Hematopoietic multipotent progenitor cell treated with erythropoietin and hydrocortisone succinate and interleukin-3 and kit ligand, for 8 days (in vitro differentiated cells): ENCODE measurements around the gene GRWD1.
"Not testable (repeated sequence)": the region's sequence is repeated elsewhere in the genome, so short reads cannot be mapped to it uniquely, and the experiment has no call there.

Source experiments
- DNase-seq: peaks from one replicate; pipeline ENCODE4 v3.0.0-alpha.2; 2015

The GRWD1 gene

GRCh38 chr19:48480558-48481500 lies 35.0 kb downstream of the GRWD1 start:
- DNase-seq: no peak

- DNase-seq: no peak
Measured at GRCh38 chr19:48481846-48482639, 36.3 kb downstream of the GRWD1 start.

- no peak for DNase-seq
Measured at GRCh38 chr19:48483301-48483700, 37.5 kb downstream of the GRWD1 start.

GRCh38 chr19:48484247-48484893 lies 38.6 kb downstream of the GRWD1 start:
- no peak for DNase-seq

GRCh38 chr19:48484931-48485612 lies 39.3 kb downstream of the GRWD1 start:
- DNase-seq: no peak

- DNase-seq: not testable (repeated sequence)
Measured at GRCh38 chr19:48486706-48487105, 40.9 kb downstream of the GRWD1 start.

GRCh38 chr19:48487544-48487943 lies 41.8 kb downstream of the GRWD1 start:
- no peak for DNase-seq

GRCh38 chr19:48487948-48488347 lies 42.2 kb downstream of the GRWD1 start:
- DNase-seq: peak; percentile 48

- DNase-seq: not testable (repeated sequence)
Measured at GRCh38 chr19:48488478-48488877, 42.7 kb downstream of the GRWD1 start.

- DNase-seq: peak; percentile 72
Measured at GRCh38 chr19:48489608-48490216, 43.9 kb downstream of the GRWD1 start.

GRCh38 chr19:48490981-48491792 lies 45.4 kb downstream of the GRWD1 start:
- peak; percentile 29 for DNase-seq

- DNase-seq: no peak
Measured at GRCh38 chr19:48491793-48492123, 46.0 kb downstream of the GRWD1 start.

GRCh38 chr19:48492925-48493717 lies 47.3 kb downstream of the GRWD1 start:
- peak; percentile 96 for DNase-seq

GRCh38 chr19:48493718-48494401 lies 48.1 kb downstream of the GRWD1 start:
- no peak for DNase-seq

GRCh38 chr19:48495396-48495795 lies 49.6 kb downstream of the GRWD1 start:
- DNase-seq: peak; percentile 31

GRCh38 chr19:48496959-48497727 lies 51.4 kb downstream of the GRWD1 start:
- DNase-seq: no peak

GRCh38 chr19:48497728-48498594 lies 52.2 kb downstream of the GRWD1 start:
- DNase-seq: no peak
